ENCODE measurements around the gene CNOT6L. TPM values are rescaled to one million over a fixed set of nuclear protein-coding genes. Genes with fewer than 3 reads are reported as not detected.
A peak's percentile ranks its signal among the peaks of the same experiment; 100 is the strongest.

Gene CNOT6L
- total and polyA plus RNA-seq, 2 of the 13 experiments (the other 11 are each of a cell fraction or from before 2014, with no cell fraction given): 7.9 to 13.5 TPM

DNA sequence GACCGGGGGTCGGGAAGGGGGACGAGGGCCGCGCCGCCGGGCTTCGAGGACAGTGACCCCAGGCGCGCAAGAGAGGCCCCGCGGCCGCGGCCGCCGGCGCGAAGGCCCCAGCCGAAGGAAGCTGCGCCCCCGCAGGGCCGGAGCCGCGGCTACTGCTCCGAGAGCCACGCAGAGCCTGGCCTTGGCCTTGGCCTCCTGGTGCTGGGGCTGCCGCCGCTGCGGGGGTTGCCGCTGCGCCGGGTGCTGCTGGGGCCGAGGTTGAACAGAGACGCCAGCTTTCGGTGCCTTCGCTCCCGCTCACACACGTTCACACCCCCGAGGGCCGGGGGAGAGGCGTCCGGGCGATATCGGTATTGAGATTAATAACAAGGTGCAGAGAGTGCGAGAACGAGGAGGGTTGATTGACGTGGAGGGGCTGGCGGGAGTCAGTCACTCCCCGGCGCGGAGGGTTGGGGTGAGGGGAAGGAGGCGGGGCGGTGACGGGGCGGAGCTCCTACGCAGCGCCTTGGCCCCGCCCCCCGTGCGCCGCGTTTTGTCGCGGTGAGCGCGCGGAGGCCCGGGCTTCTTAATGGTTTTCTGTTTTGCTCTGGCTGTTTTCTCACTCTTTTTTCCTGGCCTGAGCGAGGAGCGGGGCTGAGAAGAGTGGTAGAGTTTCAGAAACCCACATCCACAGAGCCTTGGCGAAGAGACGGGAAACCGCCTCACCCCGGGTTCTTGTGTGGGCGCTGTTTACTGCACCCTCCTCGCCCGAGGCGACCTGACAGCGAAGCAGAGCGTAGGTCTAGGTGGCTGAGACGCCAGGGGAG, 878 bp upstream of the CNOT6L start (continued):
- TF ChIP-seq, protein P1, sequence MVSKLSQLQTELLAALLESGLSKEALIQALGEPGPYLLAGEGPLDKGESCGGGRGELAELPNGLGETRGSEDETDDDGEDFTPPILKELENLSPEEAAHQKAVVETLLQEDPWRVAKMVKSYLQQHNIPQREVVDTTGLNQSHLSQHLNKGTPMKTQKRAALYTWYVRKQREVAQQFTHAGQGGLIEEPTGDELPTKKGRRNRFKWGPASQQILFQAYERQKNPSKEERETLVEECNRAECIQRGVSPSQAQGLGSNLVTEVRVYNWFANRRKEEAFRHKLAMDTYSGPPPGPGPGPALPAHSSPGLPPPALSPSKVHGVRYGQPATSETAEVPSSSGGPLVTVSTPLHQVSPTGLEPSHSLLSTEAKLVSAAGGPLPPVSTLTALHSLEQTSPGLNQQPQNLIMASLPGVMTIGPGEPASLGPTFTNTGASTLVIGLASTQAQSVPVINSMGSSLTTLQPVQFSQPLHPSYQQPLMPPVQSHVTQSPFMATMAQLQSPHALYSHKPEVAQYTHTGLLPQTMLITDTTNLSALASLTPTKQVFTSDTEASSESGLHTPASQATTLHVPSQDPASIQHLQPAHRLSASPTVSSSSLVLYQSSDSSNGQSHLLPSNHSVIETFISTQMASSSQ (IDR thresholded peaks at IDR 0.05; ENCODE audit: low read depth): no peak
- TF ChIP-seq, protein P1 (CRISPR knock-in tag; IDR thresholded peaks at IDR 0.05; ENCODE audit: borderline replicate concordance): peak; percentile 34; the same call in 1 of the 2 replicates
- TF ChIP-seq ZNF24 (IDR thresholded peaks at IDR 0.05) (no peak), ZNF256 (CRISPR knock-in tag; conservative IDR thresholded peaks at IDR 0.05) (0 out of 2 replicates have a peak, but pooled peaks have one; percentile 5), DR1 (CRISPR knock-in tag; IDR thresholded peaks at IDR 0.05) (0 out of 2 replicates have a peak, but pooled peaks have one; percentile 18), KMT2B (CRISPR knock-in tag; IDR thresholded peaks at IDR 0.05) (peak; percentile 81), KAT8 (CRISPR knock-in tag; IDR thresholded peaks at IDR 0.05) (0 out of 2 replicates have a peak, but pooled peaks have one; percentile 57), HNRNPLL (IDR thresholded peaks at IDR 0.05; ENCODE audit: low read depth, low read length, poor library complexity, severe bottlenecking) (peak; percentile 70), POLR2G (IDR thresholded peaks at IDR 0.05; ENCODE audit: low read depth, low read length) (peak; percentile 87), GABPA (IDR thresholded peaks at IDR 0.05; ENCODE audit: low read depth, low read length) (no peak), GABPA (CRISPR knock-in tag; IDR thresholded peaks at IDR 0.05; ENCODE audit: low read depth) (no peak), RARA (CRISPR knock-in tag; IDR thresholded peaks at IDR 0.05) (peak; percentile 72)
- TF ChIP-seq, protein P2, sequence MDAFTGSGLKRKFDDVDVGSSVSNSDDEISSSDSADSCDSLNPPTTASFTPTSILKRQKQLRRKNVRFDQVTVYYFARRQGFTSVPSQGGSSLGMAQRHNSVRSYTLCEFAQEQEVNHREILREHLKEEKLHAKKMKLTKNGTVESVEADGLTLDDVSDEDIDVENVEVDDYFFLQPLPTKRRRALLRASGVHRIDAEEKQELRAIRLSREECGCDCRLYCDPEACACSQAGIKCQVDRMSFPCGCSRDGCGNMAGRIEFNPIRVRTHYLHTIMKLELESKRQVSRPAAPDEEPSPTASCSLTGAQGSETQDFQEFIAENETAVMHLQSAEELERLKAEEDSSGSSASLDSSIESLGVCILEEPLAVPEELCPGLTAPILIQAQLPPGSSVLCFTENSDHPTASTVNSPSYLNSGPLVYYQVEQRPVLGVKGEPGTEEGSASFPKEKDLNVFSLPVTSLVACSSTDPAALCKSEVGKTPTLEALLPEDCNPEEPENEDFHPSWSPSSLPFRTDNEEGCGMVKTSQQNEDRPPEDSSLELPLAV (CRISPR knock-in tag; conservative IDR thresholded peaks at IDR 0.05; ENCODE audit: low read depth): no peak
- TF ChIP-seq, protein P3, sequence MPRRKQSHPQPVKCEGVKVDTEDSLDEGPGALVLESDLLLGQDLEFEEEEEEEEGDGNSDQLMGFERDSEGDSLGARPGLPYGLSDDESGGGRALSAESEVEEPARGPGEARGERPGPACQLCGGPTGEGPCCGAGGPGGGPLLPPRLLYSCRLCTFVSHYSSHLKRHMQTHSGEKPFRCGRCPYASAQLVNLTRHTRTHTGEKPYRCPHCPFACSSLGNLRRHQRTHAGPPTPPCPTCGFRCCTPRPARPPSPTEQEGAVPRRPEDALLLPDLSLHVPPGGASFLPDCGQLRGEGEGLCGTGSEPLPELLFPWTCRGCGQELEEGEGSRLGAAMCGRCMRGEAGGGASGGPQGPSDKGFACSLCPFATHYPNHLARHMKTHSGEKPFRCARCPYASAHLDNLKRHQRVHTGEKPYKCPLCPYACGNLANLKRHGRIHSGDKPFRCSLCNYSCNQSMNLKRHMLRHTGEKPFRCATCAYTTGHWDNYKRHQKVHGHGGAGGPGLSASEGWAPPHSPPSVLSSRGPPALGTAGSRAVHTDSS (CRISPR knock-in tag; conservative IDR thresholded peaks at IDR 0.05): 0 out of 2 replicates have a peak, but pooled peaks have one; percentile 22
- TF ChIP-seq, protein P4, sequence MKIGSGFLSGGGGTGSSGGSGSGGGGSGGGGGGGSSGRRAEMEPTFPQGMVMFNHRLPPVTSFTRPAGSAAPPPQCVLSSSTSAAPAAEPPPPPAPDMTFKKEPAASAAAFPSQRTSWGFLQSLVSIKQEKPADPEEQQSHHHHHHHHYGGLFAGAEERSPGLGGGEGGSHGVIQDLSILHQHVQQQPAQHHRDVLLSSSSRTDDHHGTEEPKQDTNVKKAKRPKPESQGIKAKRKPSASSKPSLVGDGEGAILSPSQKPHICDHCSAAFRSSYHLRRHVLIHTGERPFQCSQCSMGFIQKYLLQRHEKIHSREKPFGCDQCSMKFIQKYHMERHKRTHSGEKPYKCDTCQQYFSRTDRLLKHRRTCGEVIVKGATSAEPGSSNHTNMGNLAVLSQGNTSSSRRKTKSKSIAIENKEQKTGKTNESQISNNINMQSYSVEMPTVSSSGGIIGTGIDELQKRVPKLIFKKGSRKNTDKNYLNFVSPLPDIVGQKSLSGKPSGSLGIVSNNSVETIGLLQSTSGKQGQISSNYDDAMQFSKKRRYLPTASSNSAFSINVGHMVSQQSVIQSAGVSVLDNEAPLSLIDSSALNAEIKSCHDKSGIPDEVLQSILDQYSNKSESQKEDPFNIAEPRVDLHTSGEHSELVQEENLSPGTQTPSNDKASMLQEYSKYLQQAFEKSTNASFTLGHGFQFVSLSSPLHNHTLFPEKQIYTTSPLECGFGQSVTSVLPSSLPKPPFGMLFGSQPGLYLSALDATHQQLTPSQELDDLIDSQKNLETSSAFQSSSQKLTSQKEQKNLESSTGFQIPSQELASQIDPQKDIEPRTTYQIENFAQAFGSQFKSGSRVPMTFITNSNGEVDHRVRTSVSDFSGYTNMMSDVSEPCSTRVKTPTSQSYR (CRISPR knock-in tag; IDR thresholded peaks at IDR 0.05; ENCODE audit: borderline replicate concordance): peak; percentile 20
